H1 (cell line): ENCODE results near the gene ADCY5. TPM values are rescaled to one million over a fixed set of nuclear protein-coding genes. Genes with fewer than 3 reads are reported as not detected.

Experiments
- BACH1 ChIP-seq: IDR thresholded peaks from 2 replicates; pipeline ENCODE4 v1.6.1; 2012; ENCODE audit warnings: low read length, improper control_type of control experiment
- SIX5 ChIP-seq: IDR thresholded peaks from 2 replicates; pipeline ENCODE4 v1.6.1; 2011; ENCODE audit warnings: mild to moderate bottlenecking, low read depth, low read length
- SP1 ChIP-seq: IDR thresholded peaks from 2 replicates; pipeline ENCODE4 v1.6.1; 2011; ENCODE audit warnings: low read depth, low read length
- polyA plus RNA-seq, 7 experiments: library from polyadenylated mRNA; depleted of rRNA in 3 of 7; stranded (reverse) in 5 of 7; unstranded in 2 of 7; fragments of >200 nt in 5 of 7; fragments of 200-250 nt in 2 of 7; gene quantifications; 1 replicate in 5 of 7; 2 replicates in 1 of 7; 4 replicates in 1 of 7; pipeline versions ENCODE4 v1.2.1 to v1.2.3, GENCODE V29; 2011 to 2013; ENCODE audit warnings: missing spikeins in 2 of 7, mixed read lengths in 2 of 7
- total RNA-seq: library from RNA; stranded (reverse); fragmentation: NEBNext Ultra II Directional; extraction: Animal tissue kit (Norgen Biotek cat#: 25700); gene quantifications from 2 replicates; pipeline ENCODE4 v1.2.1, GENCODE V29; 2021
- TF ChIP-seq, protein P1 (sequence below): IDR thresholded peaks from 2 replicates; pipeline ENCODE4 v1.6.1; 2011; ENCODE audit warnings: low read length, improper control_type of control experiment

ADCY5 gene
- total and polyA plus RNA-seq, 2 of the 8 experiments (the other 6 are each of a cell fraction or from before 2014, with no cell fraction given) = 18.9 to 40.8 TPM

- TF ChIP-seq, protein P1, sequence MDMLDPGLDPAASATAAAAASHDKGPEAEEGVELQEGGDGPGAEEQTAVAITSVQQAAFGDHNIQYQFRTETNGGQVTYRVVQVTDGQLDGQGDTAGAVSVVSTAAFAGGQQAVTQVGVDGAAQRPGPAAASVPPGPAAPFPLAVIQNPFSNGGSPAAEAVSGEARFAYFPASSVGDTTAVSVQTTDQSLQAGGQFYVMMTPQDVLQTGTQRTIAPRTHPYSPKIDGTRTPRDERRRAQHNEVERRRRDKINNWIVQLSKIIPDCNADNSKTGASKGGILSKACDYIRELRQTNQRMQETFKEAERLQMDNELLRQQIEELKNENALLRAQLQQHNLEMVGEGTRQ = no peak
- TF ChIP-seq SIX5 (no peak), BACH1 (no peak), SP1 (no peak)
Measured at GRCh38 chr3:123353850-123354233, 95.0 kb downstream of the ADCY5 start (continued).
